Body of pancreas (tissue), 4 donors: ENCODE measurements around the gene MOSPD3. TPM values are rescaled to one million over a fixed set of nuclear protein-coding genes. Genes with fewer than 3 reads are reported as not detected.

Experiments used
- ATAC-seq: fragments of 150-250 bp; one replicate; pipeline ENCODE4 v1.9.1; 2016
- DNase-seq, 4 donors: peaks; one replicate each; pipeline ENCODE4 v3.0.0-alpha.2; 2019
- H3K27ac ChIP-seq, 4 donors: fragments of 200-600 bp; sonication (generic); 1 replicate in 3 of 4; 2 replicates in 1 of 4; pipeline versions ENCODE4 v1.5.1 to v1.6.1; 2016 to 2019; ENCODE audit warnings: mild to moderate bottlenecking in 1 of 4, mixed read lengths in 1 of 4, moderate library complexity in 1 of 4
- H3K27me3 ChIP-seq, 2 donors: fragments of 200-600 bp; sonication (generic); one replicate each; pipeline ENCODE4 v1.6.0; 2016; ENCODE audit warnings: mild to moderate bottlenecking in 1 of 2
- H3K36me3 ChIP-seq, 2 donors: fragments of 200-600 bp; sonication (generic); replicated peaks in 1 of 2; 2 replicates each; pipeline ENCODE4 v1.5.1; 2016; ENCODE audit warnings: low read depth in 2 of 2; ENCODE audit not compliant: insufficient read depth in 1 of 2
- H3K4me1 ChIP-seq: fragments of 200-600 bp; sonication (generic); one replicate; pipeline ENCODE4 v1.6.0; 2016
- H3K4me3 ChIP-seq, 2 donors: fragments of 200-600 bp; sonication (generic); 1 replicate in 1 of 2; 2 replicates in 1 of 2; pipeline ENCODE4 v1.5.1; 2016 to 2019
- H3K9me3 ChIP-seq, 3 donors: fragments of 200-600 bp; sonication (generic); 1 replicate in 2 of 3; 2 replicates in 1 of 3; pipeline ENCODE4 v1.5.1; 2016
- POLR2A ChIP-seq, 3 donors: fragments of 450-650 bp; IDR thresholded peaks; one replicate each; pipeline ENCODE4 v1.6.1; 2016; ENCODE audit warnings: antibody characterized with exemption in 3 of 3, mild to moderate bottlenecking in 2 of 3
- WGBS, 2 donors: methylation state at CpG; one replicate each; pipeline ENCODE4 v1.1.5; 2017; 5-methylcytosine and 5-hydroxymethylcytosine counted together
- intact Hi-C: fragments of 100-400 bp; cut with DNase I; formaldehyde crosslinking; loops from one replicate; pipeline ENCODE4 v1.15.1; 2023
- total RNA-seq, 2 donors: library from RNA; depleted of rRNA; stranded (reverse); fragments of >200 nt; gene quantifications; one replicate each; pipeline ENCODE4 v1.1.0, GENCODE V29; 2016
- TF ChIP-seq, protein P1 (sequence below), 7 experiments: fragments of 450-650 bp in 4 of 7; fragments of 200-600 bp in 3 of 7; sonication (generic) in 3 of 7; IDR thresholded peaks; one replicate each; pipeline ENCODE4 v1.5.1; 2016 to 2019; ENCODE audit warnings: antibody characterized with exemption in 7 of 7

The MOSPD3 gene
- total RNA-seq, 2 donors from 2014 or later: 6.9 to 8.6 TPM

DNA sequence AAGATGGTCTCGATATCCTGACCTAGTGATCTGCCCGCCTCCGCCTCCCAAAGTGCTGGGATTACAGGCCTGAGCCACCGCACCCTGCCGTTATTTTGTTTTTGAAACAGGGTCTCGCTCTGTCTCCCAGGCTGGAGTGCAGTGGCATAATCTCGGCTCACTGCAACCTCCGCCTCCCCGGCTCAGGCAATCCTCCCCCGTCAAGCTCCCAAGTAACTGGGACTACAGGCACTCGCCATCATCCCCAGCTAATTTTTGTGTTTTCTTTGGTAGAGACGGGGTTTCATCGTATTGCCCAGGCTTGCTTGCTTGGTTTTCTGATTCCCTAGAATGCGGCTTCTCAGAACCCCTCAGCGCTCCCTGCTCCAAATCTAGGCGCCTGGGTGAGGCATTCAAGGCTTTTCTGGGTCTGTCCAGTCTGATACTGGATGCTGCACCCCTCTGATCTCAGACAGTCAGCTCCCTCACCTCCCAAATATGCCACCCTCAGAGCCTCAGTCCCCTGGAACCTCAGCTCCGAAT is 27.7 kb downstream of the MOSPD3 start:
- no peak for DNase-seq
- TF ChIP-seq POLR2A (IDR thresholded peaks at IDR 0.05): no peak
- TF ChIP-seq, protein P1, sequence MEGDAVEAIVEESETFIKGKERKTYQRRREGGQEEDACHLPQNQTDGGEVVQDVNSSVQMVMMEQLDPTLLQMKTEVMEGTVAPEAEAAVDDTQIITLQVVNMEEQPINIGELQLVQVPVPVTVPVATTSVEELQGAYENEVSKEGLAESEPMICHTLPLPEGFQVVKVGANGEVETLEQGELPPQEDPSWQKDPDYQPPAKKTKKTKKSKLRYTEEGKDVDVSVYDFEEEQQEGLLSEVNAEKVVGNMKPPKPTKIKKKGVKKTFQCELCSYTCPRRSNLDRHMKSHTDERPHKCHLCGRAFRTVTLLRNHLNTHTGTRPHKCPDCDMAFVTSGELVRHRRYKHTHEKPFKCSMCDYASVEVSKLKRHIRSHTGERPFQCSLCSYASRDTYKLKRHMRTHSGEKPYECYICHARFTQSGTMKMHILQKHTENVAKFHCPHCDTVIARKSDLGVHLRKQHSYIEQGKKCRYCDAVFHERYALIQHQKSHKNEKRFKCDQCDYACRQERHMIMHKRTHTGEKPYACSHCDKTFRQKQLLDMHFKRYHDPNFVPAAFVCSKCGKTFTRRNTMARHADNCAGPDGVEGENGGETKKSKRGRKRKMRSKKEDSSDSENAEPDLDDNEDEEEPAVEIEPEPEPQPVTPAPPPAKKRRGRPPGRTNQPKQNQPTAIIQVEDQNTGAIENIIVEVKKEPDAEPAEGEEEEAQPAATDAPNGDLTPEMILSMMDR (IDR thresholded peaks at IDR 0.05): no peak
- ATAC-seq: no peak
- H3K27ac ChIP-seq: no peak overlapping the region
- H3K27me3 ChIP-seq: no peaks in the 10 kb centered on the region
- WGBS, 2 donors: 88 to 89% methylated on average over 17 of the region's 17 CpGs
- H3K9me3 ChIP-seq: no peaks in the 10 kb centered on the region
- no peaks in the 10 kb centered on the region for H3K36me3 ChIP-seq
- peaks cover 18% of the 10 kb centered on the region for H3K4me1 ChIP-seq
- intact Hi-C loops: no loop called here
- H3K4me3 ChIP-seq: no peak overlapping the region

DNA sequence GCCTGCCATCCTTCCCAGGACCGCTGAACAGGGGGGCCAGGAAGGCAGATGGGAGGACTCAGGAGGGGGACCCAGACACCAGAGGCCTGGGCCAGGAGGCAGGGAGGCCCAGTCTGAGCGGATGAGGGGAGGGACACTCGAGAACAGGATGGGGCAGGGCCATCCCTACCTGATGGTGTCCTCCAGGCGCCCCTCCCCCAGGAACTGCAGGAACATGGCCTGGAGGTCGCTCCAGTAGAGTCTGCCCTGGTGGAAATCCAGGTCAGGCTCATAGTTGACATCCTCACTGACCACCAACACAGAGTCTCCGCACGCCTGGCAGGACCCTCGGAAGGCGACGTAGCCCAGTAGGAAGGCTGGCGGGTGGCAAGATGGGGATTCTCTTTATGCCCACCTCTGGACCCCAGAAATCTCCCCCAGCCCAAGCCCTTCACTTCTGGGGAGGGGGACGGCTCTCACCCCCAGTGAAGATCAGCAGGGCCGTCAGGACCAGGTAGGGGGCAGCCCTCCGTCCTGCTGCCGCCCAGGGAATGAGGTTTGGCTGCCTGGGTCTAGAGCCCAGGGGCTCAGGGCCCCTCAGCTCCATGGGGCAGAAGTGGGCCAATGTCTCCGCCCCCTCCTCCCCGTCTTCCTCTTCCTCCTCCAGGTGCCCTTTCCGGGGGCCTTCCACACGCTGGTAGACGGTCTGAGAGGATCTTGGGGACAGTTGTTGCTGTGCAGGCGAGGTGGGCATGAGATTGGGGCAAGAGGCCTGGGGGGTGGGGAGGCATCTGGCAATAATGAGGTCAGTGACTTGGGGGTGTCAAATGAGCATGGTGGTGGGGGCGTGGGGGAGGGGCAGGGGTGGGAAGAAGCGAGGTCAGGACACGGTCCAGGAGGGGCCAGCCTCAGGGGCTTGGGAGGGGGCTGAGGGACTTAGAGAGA is 28.4 kb downstream of the MOSPD3 start:
- H3K9me3 ChIP-seq: no peaks in the 10 kb centered on the region
- no peak overlapping the region for H3K27ac ChIP-seq
- 67 to 68% methylated on average over 14 to 18 of the region's 24 CpGs for WGBS, 2 donors
- intact Hi-C loops: no loop called here
- no peak for TF ChIP-seq POLR2A (IDR thresholded peaks at IDR 0.05)
- ATAC-seq (no peak), DNase-seq (no peak)
- H3K4me3 ChIP-seq: no peak overlapping the region
- H3K27me3 ChIP-seq: no peaks in the 10 kb centered on the region
- peaks cover 18% of the 10 kb centered on the region for H3K4me1 ChIP-seq
- no peaks in the 10 kb centered on the region for H3K36me3 ChIP-seq

DNA sequence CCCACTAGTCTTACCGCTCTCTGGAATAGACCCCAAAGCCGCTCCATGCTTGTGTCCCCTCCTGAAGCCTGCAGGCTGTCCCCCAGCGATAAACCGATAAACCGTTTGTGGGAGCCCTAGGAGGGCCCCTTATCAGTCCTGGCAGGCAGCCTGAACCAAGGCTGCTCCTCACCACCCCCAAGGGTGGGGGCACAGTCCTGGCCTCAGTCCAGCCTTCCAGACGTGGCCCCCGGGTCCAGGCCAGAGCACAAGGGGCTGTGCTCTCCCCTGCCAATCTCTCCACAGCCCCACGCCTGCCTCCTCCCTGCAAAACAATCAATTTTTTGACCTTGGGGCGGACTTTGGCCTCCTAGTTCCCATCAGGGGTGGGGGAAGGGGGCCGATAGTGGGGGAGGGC is 29.1 kb downstream of the MOSPD3 start, which contains the start of gene TFR2:
TFR2 (minus strand) TSS at position 90 of the 397 bp plus-strand sequence; CDS start at position 47, 43 bp downstream.
- H3K4me3 ChIP-seq: no peak within 1 kb of the TSS
- intact Hi-C loops: no loop called here
- H3K4me1 ChIP-seq: peaks cover 18% of the 10 kb centered on the region
- no peak within 1 kb of the TSS for H3K27ac ChIP-seq
- TF ChIP-seq POLR2A (IDR thresholded peaks at IDR 0.05): no peak
- TF ChIP-seq, protein P1 (IDR thresholded peaks at IDR 0.05): no peak
- DNase-seq (no peak), ATAC-seq (no peak)
- no peaks in the 10 kb centered on the region for H3K36me3 ChIP-seq
- 5 to 19% methylated on average over 7 to 10 of the region's 10 CpGs for WGBS, 2 donors
- no peaks in the 10 kb centered on the region for H3K9me3 ChIP-seq
- H3K27me3 ChIP-seq: no peaks in the 10 kb centered on the region

DNA sequence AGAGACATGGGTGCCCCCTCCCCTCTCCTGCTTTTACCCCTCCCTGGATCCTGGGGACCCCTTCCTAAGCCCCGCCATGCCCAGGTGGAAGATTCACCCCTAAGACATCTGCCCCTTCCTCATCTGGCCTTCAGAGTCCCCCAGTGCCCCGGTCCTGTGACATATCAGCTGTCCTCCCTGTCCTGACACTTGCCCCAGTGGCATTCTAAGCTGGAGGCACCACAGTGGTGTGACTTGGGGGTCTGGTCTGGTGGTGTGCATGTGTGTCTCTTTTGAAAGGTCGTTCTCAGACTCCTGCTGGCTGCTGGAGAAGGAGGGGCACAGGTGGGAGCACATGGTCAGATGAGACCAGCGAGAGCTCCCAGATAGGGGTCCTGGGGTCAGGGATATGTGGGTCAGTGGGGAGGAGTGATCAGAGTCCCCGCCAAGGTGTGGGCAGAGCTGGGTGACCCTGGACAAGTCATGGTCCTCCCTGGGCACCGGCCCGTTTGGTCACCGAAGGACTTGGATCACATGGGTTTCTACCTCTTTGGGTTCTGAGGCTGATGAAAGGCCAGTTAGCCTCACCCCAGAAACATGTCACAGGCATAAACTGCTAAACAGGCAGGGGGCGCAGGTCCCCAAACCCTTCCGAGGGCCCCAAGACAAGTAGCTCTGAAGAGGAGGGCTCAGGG is 29.7 kb downstream of the MOSPD3 start:
- Histone ChIP-seq H3K27me3 (no peaks in the 10 kb centered on the region), H3K27ac (no peak overlapping the region), H3K4me3 (no peak overlapping the region), H3K4me1 (peaks cover 18% of the 10 kb centered on the region), H3K36me3 (no peaks in the 10 kb centered on the region), H3K9me3 (no peaks in the 10 kb centered on the region)
- intact Hi-C loops: no loop called here
- ATAC-seq (no peak), DNase-seq (no peak)
- 86% methylated on average over 5 to 10 of the region's 10 CpGs for WGBS, 2 donors
- no peak for TF ChIP-seq POLR2A (IDR thresholded peaks at IDR 0.05)
- TF ChIP-seq, protein P1 (IDR thresholded peaks at IDR 0.05): no peak

DNA sequence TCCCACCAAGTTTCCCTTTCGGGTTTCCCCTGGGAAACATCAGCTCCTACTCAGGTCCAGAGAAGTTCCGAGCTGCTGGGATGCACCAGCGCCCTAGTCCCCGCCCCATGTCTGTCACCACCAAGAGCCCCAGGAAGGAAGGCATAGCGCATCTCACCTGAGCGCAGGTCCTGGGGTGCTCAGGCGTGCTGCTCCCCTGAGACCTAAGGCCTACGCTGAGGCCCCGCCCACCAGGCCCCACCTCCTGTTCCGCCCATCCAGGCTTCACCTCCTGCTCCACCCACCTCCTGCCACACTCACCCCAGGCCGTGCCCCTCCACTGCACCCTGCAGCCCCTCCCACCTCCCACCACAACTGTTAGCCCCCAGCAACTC is 30.2 kb downstream of the MOSPD3 start:
- H3K9me3 ChIP-seq: no peaks in the 10 kb centered on the region
- TF ChIP-seq, protein P1 (IDR thresholded peaks at IDR 0.05): no peak
- TF ChIP-seq POLR2A (IDR thresholded peaks at IDR 0.05): no peak
- intact Hi-C loops: no loop called here
- no peak overlapping the region for H3K4me3 ChIP-seq
- H3K27me3 ChIP-seq: no peaks in the 10 kb centered on the region
- H3K4me1 ChIP-seq: peaks cover 18% of the 10 kb centered on the region
- WGBS, 2 donors: 78 to 83% methylated on average over 4 to 11 of the region's 11 CpGs
- DNase-seq (no peak), ATAC-seq (no peak)
- no peaks in the 10 kb centered on the region for H3K36me3 ChIP-seq
- no peak overlapping the region for H3K27ac ChIP-seq
